ENCODE measurements around the gene PHF13. TPM values are rescaled to one million over a fixed set of nuclear protein-coding genes. Genes with fewer than 3 reads are reported as not detected.

The PHF13 gene
- total and polyA plus RNA-seq, 9 of the 15 experiments (the other 6 are each of a cell fraction or from before 2014, with no cell fraction given), result 1.8 to 36.1 (median 11.7) TPM

DNA sequence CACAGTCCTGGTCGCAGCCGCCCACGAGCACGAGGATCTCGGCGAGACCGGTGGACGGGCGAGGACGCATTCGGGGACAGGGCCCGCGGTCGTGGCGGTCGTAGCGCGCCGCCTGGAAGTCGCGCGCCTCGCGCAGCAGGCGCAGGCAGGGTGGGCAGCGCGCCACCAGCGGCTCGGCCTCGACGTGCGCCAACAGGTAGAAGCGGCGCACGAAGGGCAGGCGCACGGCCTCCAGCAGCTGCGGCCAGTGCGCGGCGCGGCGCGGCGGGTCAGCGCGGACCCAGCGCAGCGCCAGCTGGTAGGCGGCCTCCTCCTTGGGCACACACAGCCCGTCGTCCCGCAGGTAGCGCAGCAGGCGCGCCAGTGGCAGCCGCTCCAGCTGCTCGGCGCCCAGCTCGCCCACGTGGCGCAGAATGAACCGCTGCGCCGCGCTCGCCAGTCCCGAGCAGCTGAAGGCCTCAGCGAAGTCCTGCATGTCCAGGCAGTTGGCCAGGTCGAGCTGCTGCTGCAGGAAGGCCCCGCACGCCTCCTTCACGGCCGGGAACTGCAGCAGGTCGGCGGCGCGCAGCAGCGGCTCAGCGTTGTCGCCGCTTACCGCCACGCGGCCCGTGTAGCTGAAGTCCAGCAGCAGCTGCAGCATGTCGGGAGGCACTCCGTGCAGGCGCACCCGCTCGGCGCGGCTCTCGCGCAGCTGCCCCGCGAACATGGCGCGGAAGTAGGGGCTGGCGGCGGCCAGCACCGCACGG is 11.4 kb upstream of the PHF13 start (continued):
- TF ChIP-seq, protein P1, sequence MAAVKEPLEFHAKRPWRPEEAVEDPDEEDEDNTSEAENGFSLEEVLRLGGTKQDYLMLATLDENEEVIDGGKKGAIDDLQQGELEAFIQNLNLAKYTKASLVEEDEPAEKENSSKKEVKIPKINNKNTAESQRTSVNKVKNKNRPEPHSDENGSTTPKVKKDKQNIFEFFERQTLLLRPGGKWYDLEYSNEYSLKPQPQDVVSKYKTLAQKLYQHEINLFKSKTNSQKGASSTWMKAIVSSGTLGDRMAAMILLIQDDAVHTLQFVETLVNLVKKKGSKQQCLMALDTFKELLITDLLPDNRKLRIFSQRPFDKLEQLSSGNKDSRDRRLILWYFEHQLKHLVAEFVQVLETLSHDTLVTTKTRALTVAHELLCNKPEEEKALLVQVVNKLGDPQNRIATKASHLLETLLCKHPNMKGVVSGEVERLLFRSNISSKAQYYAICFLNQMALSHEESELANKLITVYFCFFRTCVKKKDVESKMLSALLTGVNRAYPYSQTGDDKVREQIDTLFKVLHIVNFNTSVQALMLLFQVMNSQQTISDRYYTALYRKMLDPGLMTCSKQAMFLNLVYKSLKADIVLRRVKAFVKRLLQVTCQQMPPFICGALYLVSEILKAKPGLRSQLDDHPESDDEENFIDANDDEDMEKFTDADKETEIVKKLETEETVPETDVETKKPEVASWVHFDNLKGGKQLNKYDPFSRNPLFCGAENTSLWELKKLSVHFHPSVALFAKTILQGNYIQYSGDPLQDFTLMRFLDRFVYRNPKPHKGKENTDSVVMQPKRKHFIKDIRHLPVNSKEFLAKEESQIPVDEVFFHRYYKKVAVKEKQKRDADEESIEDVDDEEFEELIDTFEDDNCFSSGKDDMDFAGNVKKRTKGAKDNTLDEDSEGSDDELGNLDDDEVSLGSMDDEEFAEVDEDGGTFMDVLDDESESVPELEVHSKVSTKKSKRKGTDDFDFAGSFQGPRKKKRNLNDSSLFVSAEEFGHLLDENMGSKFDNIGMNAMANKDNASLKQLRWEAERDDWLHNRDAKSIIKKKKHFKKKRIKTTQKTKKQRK (IDR thresholded peaks at IDR 0.05; ENCODE audit: borderline replicate concordance, low read depth, low read length), result no peak
- TF ChIP-seq NCOA1 (IDR thresholded peaks at IDR 0.05; ENCODE audit: low read depth), result no peak
- no peak for TF ChIP-seq CREM (IDR thresholded peaks at IDR 0.05; ENCODE audit: low read depth)
- TF ChIP-seq ZNF3 (CRISPR knock-in tag; IDR thresholded peaks at IDR 0.05), result no peak
- TF ChIP-seq ZFX (CRISPR knock-in tag; IDR thresholded peaks at IDR 0.05), result peak; percentile 69; the same call in 1 of the 2 replicates
- TF ChIP-seq, protein P2, sequence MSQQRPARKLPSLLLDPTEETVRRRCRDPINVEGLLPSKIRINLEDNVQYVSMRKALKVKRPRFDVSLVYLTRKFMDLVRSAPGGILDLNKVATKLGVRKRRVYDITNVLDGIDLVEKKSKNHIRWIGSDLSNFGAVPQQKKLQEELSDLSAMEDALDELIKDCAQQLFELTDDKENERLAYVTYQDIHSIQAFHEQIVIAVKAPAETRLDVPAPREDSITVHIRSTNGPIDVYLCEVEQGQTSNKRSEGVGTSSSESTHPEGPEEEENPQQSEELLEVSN (IDR thresholded peaks at IDR 0.05; ENCODE audit: borderline replicate concordance in 1 of 2, extremely low read depth in 1 of 2, insufficient read depth in 1 of 2, insufficient read length in 1 of 2, low read depth in 1 of 2, low read length in 1 of 2, poor library complexity in 1 of 2, severe bottlenecking in 1 of 2), result peak; percentile 57 to 79
- TF ChIP-seq ZNF217 (CRISPR knock-in tag; IDR thresholded peaks at IDR 0.05), result no peak
- no peak for TF ChIP-seq SIRT6 (IDR thresholded peaks at IDR 0.05; ENCODE audit: low read depth, low read length)
- TF ChIP-seq CBX2 (IDR thresholded peaks at IDR 0.05; ENCODE audit: insufficient read depth, low read length, poor library complexity, severe bottlenecking), result no peak
- no peak; the same call in 1 of the 2 replicates for TF ChIP-seq ZNF224 (CRISPR knock-in tag; IDR thresholded peaks at IDR 0.05)
- no peak for TF ChIP-seq NFYB (IDR thresholded peaks at IDR 0.05; ENCODE audit: extremely low read depth, insufficient read length)
- TF ChIP-seq ZBTB1 (CRISPR knock-in tag; IDR thresholded peaks at IDR 0.05; ENCODE audit: borderline replicate concordance, low read depth), result peak; percentile 75; the same call in 1 of the 2 replicates
- TF ChIP-seq BRCA1 (IDR thresholded peaks at IDR 0.05), result no peak
- no peak for TF ChIP-seq BRCA1 (CRISPR knock-in tag; IDR thresholded peaks at IDR 0.05)
- TF ChIP-seq, protein P3, sequence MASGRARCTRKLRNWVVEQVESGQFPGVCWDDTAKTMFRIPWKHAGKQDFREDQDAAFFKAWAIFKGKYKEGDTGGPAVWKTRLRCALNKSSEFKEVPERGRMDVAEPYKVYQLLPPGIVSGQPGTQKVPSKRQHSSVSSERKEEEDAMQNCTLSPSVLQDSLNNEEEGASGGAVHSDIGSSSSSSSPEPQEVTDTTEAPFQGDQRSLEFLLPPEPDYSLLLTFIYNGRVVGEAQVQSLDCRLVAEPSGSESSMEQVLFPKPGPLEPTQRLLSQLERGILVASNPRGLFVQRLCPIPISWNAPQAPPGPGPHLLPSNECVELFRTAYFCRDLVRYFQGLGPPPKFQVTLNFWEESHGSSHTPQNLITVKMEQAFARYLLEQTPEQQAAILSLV (tag; IDR thresholded peaks at IDR 0.05), result no peak
- TF ChIP-seq NUFIP1 (IDR thresholded peaks at IDR 0.05; ENCODE audit: partially characterized antibody), result no peak
- TF ChIP-seq, protein P4, sequence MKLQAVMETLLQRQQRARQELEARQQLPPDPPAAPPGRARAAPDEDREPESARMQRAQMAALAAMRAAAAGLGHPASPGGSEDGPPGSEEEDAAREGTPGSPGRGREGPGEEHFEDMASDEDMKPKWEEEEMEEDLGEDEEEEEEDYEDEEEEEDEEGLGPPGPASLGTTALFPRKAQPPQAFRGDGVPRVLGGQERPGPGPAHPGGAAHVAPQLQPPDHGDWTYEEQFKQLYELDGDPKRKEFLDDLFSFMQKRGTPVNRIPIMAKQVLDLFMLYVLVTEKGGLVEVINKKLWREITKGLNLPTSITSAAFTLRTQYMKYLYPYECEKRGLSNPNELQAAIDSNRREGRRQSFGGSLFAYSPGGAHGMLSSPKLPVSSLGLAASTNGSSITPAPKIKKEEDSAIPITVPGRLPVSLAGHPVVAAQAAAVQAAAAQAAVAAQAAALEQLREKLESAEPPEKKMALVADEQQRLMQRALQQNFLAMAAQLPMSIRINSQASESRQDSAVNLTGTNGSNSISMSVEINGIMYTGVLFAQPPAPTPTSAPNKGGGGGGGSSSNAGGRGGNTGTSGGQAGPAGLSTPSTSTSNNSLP (IDR thresholded peaks at IDR 0.05; ENCODE audit: borderline replicate concordance, low read depth, low read length), result no peak
- TF ChIP-seq, protein P5, sequence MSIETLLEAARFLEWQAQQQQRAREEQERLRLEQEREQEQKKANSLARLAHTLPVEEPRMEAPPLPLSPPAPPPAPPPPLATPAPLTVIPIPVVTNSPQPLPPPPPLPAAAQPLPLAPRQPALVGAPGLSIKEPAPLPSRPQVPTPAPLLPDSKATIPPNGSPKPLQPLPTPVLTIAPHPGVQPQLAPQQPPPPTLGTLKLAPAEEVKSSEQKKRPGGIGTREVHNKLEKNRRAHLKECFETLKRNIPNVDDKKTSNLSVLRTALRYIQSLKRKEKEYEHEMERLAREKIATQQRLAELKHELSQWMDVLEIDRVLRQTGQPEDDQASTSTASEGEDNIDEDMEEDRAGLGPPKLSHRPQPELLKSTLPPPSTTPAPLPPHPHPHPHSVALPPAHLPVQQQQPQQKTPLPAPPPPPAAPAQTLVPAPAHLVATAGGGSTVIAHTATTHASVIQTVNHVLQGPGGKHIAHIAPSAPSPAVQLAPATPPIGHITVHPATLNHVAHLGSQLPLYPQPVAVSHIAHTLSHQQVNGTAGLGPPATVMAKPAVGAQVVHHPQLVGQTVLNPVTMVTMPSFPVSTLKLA (conservative IDR thresholded peaks at IDR 0.05), result peak; percentile 64 to 85

Data from K562 (cell line).